GM18519 (cell line): Measurements from ENCODE around the gene CXCL8.
A peak's percentile ranks its signal among the peaks of the same experiment; 100 is the strongest.

Experiments
- ATAC-seq: cut with Tn5 transposase; IDR thresholded peaks from one replicate; pipeline ENCODE4 v1.9.1; 2021; ENCODE audit warnings: mild to moderate bottlenecking, moderate library complexity; ENCODE audit not compliant: unreplicated experiment, low FRiP score

Gene CXCL8

DNA sequence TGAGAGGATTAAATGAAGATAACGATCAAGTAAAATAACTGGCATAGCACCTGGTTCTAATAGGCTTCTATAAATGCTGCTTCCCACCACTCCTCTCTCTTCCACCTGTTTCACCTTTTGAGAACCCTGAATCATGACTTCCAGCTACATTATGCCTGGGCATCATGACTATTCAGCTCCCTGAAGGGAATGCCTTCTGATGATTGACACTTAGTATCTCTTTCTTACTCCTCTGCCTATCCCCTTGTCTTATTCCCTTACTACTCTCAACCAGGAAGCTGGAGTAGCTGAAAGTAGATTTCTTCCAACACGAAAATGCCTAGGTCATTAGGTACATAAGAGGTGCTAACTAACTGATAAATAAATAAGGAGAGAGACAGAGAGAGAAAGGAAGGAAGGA, 24.7 kb upstream of the CXCL8 start:
- no peak for ATAC-seq

DNA sequence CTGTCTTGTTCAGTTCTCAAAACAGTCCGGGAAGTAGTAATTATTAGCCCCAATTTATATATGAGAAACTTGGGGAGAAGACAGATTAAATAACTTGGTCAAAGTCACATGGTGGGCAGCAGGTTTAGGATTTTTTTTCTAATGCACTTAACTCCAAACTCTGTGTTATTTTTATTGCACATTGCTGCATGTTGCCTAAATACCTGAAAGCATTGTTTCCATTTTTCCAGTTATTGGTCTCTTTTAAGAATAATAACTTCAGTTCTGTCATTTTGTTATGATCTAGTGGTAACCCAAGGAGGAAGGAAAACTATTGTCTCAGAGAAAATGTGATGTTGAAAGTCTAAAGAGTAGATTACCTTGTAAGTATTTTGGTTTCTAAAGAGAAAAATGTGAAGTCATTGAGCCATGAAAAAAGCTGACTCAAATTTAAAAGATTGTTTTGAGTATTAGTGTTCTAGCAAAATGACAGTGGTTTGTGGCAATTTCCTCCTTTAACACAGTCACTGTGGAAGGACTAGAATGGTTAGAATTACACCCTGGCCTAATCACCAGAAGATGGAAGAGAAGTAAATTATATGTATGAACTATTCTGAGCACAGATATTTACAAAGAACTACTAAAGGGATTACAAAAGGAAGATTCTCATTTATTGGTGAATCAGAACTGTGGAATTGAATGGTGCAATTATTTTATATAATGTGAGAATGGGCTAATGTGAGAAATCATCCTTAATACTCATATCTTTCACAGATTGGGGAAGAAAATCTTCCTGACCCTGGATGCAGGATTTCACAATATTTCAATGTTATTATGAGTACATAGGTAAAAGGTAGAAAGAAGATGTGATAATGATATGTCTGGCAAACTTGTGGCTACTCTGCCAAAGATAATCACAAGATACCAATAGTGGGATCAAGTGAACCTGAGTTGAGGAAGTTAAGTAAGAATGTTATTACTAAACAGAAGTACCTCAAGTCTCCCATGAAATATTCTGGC, 21.7 kb upstream of the CXCL8 start:
- ATAC-seq, result peak; percentile 94

DNA sequence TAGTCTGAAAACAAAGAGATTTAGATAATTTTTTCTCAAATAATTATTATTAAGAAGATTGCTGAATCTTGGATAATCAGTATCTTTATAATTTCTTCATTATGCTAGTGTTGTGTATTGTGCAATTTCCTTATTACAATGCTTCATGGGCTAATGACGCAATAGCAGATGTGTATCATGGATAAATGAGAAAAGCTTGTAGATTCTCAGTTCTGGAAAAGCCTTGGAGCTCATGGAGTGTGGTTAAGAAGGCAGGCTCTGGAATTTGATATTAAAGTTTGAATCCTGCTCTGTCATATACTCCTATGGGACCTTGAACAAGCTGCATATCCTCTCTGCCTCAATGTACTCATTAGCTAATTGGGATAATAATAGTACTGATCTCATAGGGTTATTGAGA, 18.9 kb upstream of the CXCL8 start:
- ATAC-seq, result no peak

DNA sequence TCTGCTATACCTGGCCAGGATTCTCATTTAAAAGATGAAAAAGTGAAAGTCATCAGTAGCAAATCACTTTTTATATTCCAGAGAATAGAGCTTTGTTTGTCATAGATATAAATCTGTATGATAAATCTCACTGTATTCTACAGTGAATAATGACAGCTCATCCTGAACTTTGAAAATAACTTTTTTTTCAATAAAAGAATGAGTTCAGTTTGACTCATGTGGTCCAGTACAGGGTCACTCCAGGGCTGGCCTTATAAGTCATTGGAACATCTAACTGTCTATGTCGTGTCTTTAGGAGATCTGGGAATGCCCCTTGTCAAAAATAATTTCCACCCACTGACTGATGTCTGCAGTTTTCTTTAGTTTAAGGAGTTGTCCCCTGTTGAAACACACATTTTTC, 18.5 kb upstream of the CXCL8 start:
- no peak for ATAC-seq

DNA sequence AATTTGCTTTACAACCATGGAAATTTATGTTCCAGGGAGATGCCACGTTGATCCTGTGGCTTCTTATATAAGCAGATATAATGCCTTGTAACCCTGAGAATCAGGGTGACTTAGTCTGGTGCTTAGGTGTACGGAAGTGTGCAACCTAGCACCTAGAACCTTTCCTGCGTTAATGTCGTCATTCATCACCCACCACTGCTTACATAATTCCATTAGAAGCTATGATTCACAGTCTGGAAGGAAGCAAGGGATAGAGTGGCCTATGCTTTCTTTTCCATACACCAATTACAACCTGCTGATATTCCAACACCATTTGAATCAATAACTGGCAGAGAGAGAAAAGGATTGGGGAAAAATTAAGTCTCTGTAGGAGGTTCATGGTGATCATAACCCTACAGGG, 17.3 kb upstream of the CXCL8 start:
- no peak for ATAC-seq

DNA sequence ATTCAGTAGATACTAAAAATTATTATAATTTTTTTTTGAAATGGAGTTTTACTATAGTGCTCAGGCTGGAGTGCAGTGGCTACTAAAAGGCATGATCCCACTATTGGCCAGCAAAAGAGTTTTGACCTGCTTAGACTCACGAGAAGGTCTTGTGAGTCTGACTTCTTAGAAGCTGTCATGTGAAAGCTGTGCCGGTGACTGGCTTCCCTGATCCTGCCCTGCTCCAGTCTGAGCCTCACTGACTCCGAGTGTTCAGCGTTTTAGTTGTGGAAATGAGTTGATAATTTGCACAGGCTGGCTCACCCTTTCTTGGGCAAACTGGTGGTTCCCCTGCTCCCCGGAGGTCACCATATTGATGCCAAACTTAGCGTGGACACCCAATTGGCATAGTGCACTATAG, 16.4 kb upstream of the CXCL8 start:
- no peak for ATAC-seq

DNA sequence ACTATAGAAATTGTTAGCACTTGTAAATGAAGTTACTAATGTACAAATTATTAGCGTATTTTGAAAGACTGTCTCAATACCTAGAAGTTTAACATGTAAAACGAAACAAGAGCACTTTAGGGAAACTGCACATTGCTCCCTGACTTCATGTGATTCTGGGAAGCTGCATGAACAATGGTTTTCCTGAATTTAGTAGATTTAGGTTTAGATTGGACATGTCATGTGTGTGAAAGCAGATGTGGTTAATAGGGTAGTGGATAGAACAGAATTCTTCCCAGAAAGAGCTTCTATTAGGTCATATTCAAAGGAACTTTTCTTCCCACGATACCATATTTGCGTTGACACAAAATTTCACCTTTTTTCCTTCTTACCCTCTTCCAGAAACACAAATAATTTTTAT, 14.9 kb upstream of the CXCL8 start:
- ATAC-seq, result no peak

DNA sequence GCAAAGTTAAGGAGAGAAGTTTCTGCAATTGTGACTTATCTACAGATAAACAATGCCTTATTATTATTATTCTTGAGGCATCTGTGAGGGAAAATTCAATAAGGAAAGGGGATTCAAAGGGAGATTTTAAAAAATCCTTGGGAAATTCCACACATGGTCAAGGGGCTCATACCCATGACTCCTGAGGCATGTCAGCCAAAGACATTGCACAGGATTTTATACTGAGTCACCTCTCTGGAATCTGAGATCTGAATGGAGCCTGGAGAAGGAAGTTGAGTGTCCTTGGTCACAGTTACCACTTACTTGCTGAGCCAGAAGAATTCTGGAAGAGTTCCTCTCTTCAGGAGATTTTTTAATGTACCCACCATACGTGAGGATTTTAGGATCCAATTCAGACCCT, 14.4 kb upstream of the CXCL8 start:
- no peak for ATAC-seq

DNA sequence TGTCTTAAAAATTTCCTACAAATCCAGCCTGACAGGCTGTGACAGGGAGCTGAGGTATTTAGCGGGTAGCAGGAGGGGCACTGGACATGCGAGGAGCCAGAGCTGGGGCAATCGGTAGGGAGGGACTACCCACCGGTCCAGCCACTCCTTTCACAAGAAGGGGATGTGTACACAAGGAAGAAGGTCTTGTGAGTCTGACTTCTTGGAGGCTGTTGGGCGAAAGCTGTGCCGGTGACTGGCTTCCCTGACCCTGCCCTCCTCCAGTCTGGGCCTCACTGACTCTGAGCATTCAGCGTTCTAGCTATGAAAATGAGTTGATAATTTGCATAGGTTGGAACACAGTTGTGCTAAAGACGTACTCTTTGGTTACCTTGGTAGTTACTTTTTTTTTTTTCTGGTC, 12.7 kb upstream of the CXCL8 start:
- peak; percentile 75 for ATAC-seq

DNA sequence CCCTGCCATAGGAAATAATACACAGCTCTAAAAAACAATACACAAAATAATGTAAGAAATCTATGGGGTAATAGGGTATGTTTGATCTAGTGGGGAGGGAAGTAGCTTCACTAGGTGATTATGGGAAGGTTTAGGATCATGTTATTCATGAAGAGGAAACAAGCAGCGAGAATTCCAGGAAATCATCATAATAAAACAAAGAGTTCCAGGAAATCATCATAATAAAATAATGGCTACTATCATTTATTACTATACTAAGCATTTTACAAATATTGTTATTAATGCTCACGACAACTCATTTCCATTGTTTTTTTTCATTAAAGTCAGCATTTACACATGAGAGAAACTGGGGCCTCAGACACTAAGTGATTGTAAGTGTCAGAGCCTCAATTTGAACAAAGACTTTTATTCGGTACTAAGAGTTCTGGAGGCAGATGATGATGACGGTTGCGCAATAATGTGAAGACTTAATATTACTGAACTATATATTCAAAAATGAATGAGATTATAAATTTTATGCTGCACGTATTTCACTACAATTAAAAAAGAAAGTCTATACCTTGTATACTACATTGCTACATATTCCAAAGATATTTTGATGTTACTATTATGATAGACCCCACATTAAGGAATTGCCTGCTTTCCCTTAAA, 12.2 kb upstream of the CXCL8 start:
- no peak for ATAC-seq

DNA sequence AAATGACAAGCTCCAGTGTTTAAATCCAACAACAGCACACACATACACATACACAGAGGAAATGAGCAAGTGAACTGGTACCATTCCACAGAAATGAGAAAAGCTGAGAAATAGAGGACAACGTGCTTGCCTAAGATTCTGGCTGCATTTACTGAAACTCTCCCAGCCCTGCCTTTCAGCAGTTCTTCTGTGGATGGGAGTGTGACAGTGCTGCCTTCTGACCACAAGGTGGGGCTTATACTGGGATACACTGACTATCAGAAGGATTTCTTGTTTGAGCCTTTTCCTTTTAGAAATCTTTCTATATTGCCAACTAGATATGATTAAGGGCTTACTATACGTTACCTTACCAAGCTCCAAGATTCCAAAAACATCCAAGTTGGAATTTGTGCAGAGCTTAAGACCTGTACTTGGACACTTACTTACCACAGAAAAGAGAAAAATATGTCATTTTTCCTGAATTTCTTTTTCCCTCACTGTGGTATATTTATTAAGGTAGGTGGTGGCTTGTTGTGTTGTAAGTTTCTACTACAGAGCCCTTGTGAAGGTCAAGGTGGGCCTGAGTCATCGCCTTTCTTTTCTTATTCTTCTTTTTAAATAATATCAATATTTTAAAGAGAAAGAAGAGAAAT, 10.7 kb upstream of the CXCL8 start:
- peak; percentile 36 for ATAC-seq

DNA sequence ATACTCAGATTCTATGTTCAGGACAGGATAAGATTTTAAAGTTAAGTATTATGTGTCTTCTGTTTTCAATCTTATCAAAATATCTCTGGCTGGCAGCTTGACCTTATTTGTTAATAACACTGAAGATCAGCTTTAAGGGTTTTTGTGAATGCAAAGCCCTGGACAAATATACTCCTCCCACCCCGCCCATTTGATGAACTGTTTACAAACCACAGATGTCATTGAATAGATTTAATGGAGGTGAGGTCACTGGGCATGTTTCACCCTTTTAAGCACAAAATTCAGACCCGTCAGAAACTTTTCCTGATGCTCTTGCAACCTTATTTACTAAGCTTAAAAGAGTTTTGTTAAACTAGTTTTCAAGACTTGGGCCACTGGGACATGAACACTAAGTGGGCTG, 10.1 kb upstream of the CXCL8 start:
- no peak for ATAC-seq

DNA sequence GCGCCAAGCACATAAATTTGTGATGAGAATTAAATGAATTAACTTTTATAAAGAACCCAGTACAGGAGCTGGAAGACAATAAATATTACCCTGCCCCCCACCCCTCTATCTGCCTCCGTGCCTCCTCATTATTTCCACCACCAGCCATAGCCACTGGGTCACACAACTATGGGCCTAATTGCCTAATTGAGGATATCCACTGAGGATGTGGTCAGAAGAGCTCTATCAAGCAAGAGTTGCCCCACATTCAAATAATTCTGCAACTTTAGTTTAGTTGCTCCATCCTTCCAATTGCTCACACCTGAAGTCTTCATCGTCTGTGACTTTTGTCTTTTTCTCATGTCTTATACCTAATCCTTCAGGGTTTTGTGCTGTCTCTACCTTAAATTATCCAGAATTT, 9.5 kb upstream of the CXCL8 start:
- ATAC-seq, result no peak

DNA sequence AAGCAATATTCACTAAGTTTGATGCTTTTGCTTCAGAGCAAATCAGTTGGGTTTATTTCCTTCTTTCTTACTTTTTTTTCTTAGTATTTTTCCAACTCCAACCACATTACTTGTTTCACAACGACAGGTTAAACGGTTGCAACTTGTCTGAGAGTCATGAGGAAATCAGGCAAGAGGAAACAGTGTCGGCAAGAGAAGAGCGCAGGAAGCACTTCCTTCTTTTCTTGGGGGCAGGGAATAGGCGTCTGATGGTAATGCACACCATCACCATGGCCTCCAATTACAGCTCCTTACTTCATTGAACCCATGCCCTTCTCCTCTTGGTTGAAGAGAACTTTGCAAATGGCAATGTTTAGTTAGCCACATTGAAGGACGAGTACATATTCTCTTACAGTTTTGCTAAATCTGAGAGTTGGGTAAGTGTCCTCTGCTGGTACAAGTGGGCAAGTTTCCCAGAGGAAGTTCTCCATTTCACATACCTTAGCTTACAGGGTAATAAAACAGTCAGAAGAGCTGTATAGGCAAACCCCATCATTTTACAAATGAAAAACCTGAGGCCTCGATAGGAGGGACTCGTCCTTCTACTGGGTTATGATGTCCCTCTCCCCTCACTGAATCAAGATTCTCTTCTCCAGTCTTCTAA, 8.3 kb upstream of the CXCL8 start:
- ATAC-seq, result no peak

DNA sequence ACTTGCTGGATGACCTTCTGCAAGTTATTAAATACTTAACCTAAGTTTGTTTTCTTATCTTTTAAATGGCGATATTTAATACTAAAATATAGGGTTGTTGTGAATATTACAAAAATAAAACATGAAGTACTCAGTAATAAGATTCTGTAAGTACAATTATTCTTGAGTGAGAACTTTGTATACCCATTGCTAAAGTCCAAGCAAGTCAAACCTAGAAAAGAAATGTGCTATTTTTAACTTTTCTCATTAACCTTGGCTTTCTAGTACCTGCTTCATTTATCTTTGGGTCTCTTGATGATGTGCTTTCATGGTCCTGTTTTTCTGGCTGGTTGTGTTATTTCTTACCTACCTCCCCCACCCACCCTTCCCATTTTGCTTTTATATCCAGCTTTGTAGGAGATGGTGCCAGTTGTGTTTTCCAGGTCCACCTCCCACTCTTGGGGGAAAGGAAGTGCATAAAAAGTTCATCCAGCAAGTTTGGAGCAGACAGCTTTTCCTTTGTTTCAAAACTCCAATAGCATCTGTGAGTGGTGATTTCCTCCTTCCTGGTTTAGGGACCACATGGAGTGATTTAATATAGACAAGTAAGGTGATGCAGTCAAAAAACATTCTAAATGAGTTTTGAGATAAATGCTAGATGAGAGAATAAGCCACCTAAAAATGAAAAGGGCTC, 7.5 kb upstream of the CXCL8 start:
- peak; percentile 34 for ATAC-seq

DNA sequence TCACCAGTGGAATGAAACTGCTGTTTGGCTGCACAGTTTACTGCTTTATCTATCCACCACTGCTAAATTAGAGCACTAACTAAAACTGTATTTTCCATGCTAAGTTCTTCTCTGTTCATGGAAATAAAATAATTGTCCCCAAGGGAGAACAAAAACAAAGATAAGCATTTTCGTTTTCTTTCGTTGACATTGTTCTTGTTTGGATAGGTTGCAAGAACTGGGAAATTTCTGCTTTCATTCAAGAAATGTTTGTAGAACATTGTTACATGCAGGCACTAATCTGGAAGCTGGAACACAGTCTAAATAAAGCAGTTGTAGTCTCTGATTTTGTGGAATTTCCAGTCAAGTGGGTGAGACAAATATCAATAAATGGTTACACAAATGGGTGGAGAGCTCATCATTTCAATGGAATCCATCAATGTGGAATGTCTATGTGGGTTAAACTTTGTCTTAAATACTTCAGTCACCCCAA, 5.8 kb upstream of the CXCL8 start:
- ATAC-seq, result no peak

DNA sequence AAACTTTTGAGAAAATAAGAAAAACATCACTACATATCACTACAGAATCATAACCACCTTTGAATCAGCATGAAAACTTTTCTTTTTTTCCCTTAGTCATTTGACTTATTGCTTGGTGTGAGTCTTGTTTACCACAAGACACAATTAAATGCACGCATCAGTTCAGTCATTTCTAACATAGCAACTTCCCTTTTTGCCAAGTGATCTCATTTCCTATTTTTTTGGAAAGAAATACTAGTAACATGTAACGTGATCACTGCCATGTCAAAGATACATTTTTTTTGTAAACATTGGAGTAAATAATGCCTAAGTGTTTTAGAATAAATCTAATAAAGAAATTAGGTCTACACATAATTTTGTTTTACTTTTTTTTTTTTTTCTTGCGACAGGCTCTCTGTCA, 5.1 kb upstream of the CXCL8 start:
- ATAC-seq, result peak; percentile 90

DNA sequence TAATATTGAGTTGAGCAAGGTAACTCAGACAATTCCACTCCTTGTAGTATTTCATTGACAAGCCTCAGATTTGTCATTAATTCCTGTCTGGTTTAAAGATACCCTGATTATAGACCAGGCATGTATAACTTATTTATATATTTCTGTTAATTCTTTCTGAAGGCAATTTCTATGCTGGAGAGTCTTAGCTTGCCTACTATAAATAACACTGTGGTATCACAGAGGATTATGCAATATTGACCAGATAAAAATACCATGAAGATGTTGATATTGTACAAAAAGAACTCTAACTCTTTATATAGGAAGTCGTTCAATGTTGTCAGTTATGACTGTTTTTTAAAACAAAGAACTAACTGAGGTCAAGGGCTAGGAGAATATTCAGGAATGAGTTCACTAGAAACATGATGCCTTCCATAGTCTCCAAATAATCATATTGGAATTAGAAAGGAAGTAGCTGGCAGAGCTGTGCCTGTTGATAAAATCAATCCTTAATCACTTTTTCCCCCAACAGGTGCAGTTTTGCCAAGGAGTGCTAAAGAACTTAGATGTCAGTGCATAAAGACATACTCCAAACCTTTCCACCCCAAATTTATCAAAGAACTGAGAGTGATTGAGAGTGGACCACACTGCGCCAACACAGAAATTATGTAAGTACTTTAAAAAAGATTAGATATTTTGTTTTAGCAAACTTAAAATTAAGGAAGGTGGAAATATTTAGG, 821 bp downstream of the CXCL8 start:
- no peak for ATAC-seq

DNA sequence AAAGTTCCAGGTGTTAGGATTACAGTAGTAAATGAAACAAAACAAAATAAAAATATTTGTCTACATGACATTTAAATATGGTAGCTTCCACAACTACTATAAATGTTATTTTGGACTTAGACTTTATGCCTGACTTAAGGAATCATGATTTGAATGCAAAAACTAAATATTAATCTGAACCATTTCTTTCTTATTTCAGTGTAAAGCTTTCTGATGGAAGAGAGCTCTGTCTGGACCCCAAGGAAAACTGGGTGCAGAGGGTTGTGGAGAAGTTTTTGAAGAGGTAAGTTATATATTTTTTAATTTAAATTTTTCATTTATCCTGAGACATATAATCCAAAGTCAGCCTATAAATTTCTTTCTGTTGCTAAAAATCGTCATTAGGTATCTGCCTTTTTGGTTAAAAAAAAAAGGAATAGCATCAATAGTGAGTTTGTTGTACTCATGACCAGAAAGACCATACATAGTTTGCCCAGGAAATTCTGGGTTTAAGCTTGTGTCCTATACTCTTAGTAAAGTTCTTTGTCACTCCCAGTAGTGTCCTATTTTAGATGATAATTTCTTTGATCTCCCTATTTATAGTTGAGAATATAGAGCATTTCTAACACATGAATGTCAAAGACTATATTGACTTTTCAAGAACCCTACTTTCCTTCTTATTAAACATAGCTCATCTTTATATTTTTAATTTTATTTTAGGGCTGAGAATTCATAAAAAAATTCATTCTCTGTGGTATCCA, 1.6 kb downstream of the CXCL8 start:
- no peak for ATAC-seq
